ENCODE data around the gene CD180.

The CD180 gene

DNA sequence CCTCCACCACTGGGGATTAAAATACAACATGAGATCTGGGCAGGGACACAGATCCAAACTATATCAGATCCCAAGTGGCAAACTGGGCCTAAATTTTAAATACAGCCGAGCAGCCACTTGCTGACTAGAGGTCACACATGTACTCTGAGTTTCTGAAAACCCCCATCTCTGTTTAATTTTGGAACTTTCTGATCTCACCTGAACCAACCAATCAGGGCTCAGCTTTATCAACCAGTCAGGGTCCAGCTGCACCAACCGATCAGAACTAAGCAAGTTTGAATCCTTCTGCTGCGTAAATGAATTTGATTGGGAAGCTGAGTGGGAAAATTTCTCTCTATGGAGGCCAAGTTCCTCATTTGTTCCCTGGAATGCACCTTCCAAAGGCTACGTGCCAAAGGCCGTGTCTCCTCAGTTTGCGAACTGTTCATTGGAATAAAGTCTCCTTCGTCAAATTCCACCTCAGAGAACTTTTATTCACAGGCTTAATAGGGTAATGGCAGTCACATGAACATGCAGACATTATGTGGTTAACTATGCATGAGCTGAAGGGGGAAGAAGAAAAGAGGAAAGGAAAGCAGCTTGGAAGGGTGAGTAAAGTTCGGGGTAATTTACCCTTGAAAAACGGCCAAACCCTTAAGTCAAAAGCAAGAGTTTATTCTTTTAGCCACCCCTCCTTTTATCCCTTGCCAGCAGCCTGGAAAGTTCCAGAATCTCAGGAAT, 3.7 kb downstream of the CD180 start:
- no peak overlapping the region for H3K4me2 ChIP-seq (ENCODE audit: low read depth, low read length)
- no peaks in the 10 kb centered on the region for H3K36me3 ChIP-seq (replicated peaks; ENCODE audit: insufficient read depth, low read length)
- H4K20me1 ChIP-seq (ENCODE audit: insufficient read depth, low read length): no peaks in the 10 kb centered on the region
- TF ChIP-seq EZH2 (optimal IDR thresholded peaks at IDR 0.05; ENCODE audit: low read depth, low read length) (no peak), EZH2phosphoT487 (IDR thresholded peaks at IDR 0.05; ENCODE audit: low read length) (no peak)
- TF ChIP-seq, protein P1, sequence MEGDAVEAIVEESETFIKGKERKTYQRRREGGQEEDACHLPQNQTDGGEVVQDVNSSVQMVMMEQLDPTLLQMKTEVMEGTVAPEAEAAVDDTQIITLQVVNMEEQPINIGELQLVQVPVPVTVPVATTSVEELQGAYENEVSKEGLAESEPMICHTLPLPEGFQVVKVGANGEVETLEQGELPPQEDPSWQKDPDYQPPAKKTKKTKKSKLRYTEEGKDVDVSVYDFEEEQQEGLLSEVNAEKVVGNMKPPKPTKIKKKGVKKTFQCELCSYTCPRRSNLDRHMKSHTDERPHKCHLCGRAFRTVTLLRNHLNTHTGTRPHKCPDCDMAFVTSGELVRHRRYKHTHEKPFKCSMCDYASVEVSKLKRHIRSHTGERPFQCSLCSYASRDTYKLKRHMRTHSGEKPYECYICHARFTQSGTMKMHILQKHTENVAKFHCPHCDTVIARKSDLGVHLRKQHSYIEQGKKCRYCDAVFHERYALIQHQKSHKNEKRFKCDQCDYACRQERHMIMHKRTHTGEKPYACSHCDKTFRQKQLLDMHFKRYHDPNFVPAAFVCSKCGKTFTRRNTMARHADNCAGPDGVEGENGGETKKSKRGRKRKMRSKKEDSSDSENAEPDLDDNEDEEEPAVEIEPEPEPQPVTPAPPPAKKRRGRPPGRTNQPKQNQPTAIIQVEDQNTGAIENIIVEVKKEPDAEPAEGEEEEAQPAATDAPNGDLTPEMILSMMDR (IDR thresholded peaks at IDR 0.05; ENCODE audit: low read length): no peak
- no peak overlapping the region for H2AFZ ChIP-seq (ENCODE audit: low read length)
- DNase-seq: no peak
- H3K4me1 ChIP-seq (ENCODE audit: low read length): no peaks in the 10 kb centered on the region
- no peaks in the 10 kb centered on the region for H3K79me2 ChIP-seq (ENCODE audit: low read length)
- H3K27me3 ChIP-seq (replicated peaks; ENCODE audit: insufficient read depth, low read length): no peaks in the 10 kb centered on the region
- no peaks in the 10 kb centered on the region for H3F3A ChIP-seq (ENCODE audit: insufficient read depth, low read length)
- H3K9me3 ChIP-seq (replicated peaks; ENCODE audit: insufficient read depth, low read length): no peaks in the 10 kb centered on the region
- no peak overlapping the region for H3K27ac ChIP-seq (ENCODE audit: low read length)
- no peaks in the 10 kb centered on the region for H3K9me2 ChIP-seq (replicated peaks; ENCODE audit: insufficient read depth, low read length)
- H3K9ac ChIP-seq (ENCODE audit: low read length): no peak overlapping the region
- no peak overlapping the region for H3K4me3 ChIP-seq (ENCODE audit: low read length)

DNA sequence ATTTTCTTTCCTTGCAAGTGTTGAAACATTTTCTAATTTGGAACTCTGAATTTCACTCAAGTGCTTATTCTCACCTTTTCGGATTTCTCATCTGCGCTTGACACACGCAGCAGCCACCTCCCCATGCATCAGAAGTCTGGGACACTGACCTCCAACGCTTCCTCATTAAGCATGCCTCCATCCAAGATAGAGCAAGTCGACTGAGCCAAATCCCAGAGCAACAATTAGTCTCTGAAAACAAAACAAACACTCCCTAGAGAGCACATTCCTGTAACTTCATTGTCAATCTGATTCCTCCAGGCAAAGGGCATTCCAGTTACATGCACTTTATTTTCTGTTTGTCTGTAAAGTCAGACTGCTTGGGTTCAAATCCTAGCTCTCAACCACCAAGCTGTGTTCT, 5.7 kb downstream of the CD180 start:
- H3K4me1 ChIP-seq (ENCODE audit: low read length): no peaks in the 10 kb centered on the region

DNA sequence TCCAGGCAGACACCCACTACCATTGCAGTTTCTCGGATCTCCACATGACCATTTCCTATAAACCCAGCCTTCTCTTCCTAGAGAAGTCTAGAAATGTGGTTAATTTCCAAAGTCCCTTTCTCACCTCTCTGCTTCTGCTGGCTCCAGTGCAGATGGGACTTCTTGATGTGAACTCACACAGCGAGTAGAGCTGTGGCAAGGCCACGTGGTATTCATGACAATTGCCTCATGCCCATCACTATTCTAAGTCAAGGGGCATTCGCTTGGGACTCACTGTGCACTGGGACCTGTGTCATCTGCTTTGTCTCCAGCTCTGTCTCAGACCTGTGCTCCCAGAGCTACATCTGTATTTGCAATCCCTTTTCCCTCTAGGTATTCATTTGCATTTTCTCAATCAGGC, 6.2 kb downstream of the CD180 start:
- no peaks in the 10 kb centered on the region for H3K4me1 ChIP-seq (ENCODE audit: low read length)
- no peak overlapping the region for H2AFZ ChIP-seq (ENCODE audit: low read length)
- H3K27me3 ChIP-seq (replicated peaks; ENCODE audit: insufficient read depth, low read length): no peaks in the 10 kb centered on the region
- DNase-seq: no peak
- no peaks in the 10 kb centered on the region for H3K36me3 ChIP-seq (replicated peaks; ENCODE audit: insufficient read depth, low read length)
- H3F3A ChIP-seq (ENCODE audit: insufficient read depth, low read length): no peaks in the 10 kb centered on the region
- H3K4me2 ChIP-seq (ENCODE audit: low read depth, low read length): no peak overlapping the region
- H3K9ac ChIP-seq (ENCODE audit: low read length): no peak overlapping the region
- no peaks in the 10 kb centered on the region for H3K9me2 ChIP-seq (replicated peaks; ENCODE audit: insufficient read depth, low read length)
- no peaks in the 10 kb centered on the region for H3K79me2 ChIP-seq (ENCODE audit: low read length)
- no peaks in the 10 kb centered on the region for H4K20me1 ChIP-seq (ENCODE audit: insufficient read depth, low read length)
- TF ChIP-seq EZH2phosphoT487 (IDR thresholded peaks at IDR 0.05; ENCODE audit: low read length) (no peak), EZH2 (optimal IDR thresholded peaks at IDR 0.05; ENCODE audit: low read depth, low read length) (no peak)
- TF ChIP-seq, protein P1 (IDR thresholded peaks at IDR 0.05; ENCODE audit: low read length): no peak
- H3K4me3 ChIP-seq (ENCODE audit: low read length): no peak overlapping the region
- no peaks in the 10 kb centered on the region for H3K9me3 ChIP-seq (replicated peaks; ENCODE audit: insufficient read depth, low read length)
- no peak overlapping the region for H3K27ac ChIP-seq (ENCODE audit: low read length)

More for the DNA sequence above, 5.7 kb downstream of the CD180 start:
- no peak overlapping the region for H3K27ac ChIP-seq (ENCODE audit: low read length)
- no peak overlapping the region for H3K9ac ChIP-seq (ENCODE audit: low read length)
- H4K20me1 ChIP-seq (ENCODE audit: insufficient read depth, low read length): no peaks in the 10 kb centered on the region
- H3K79me2 ChIP-seq (ENCODE audit: low read length): no peaks in the 10 kb centered on the region
- no peak overlapping the region for H3K4me3 ChIP-seq (ENCODE audit: low read length)
- H3K27me3 ChIP-seq (replicated peaks; ENCODE audit: insufficient read depth, low read length): no peaks in the 10 kb centered on the region
- no peak overlapping the region for H2AFZ ChIP-seq (ENCODE audit: low read length)
- no peaks in the 10 kb centered on the region for H3K9me3 ChIP-seq (replicated peaks; ENCODE audit: insufficient read depth, low read length)
- DNase-seq: no peak
- no peaks in the 10 kb centered on the region for H3F3A ChIP-seq (ENCODE audit: insufficient read depth, low read length)
- H3K36me3 ChIP-seq (replicated peaks; ENCODE audit: insufficient read depth, low read length): no peaks in the 10 kb centered on the region
- TF ChIP-seq EZH2 (optimal IDR thresholded peaks at IDR 0.05; ENCODE audit: low read depth, low read length) (no peak), EZH2phosphoT487 (IDR thresholded peaks at IDR 0.05; ENCODE audit: low read length) (no peak)
- TF ChIP-seq, protein P1 (IDR thresholded peaks at IDR 0.05; ENCODE audit: low read length): no peak
- H3K9me2 ChIP-seq (replicated peaks; ENCODE audit: insufficient read depth, low read length): no peaks in the 10 kb centered on the region
- no peak overlapping the region for H3K4me2 ChIP-seq (ENCODE audit: low read depth, low read length)

Data from MM.1S (cell line).